HepG2 (cell line): ENCODE data around the gene KLK10. TPM values are rescaled to one million over a fixed set of nuclear protein-coding genes. Genes with fewer than 3 reads are reported as not detected.
A peak's percentile ranks its signal among the peaks of the same experiment; 100 is the strongest.

Source experiments
- ATAC-seq: fragments of 200-7000 bp; cut with Tn5 transposase; 3 replicates; pipeline ENCODE4 v1.9.1; 2020; ENCODE audit warnings: mild to moderate bottlenecking, moderate library complexity
- BruUV-seq: library from RNA; stranded (reverse); fragments of 400-500 nt; replicated peaks from 2 replicates; lab custom pipeline; 2021; lab: Mats Ljungman, UMichigan
- CTCF ChIA-PET: fragments of 300-600 bp; formaldehyde crosslinking; extraction: SDS; loops from one replicate; lab custom pipeline; 2021; ENCODE audit warnings: low total read pairs, inconsistent platforms, low intra/inter-chr PET ratio; lab: Yijun Ruan, JAX
- POLR2A ChIA-PET: fragments of 350-600 bp; sonication (Branson Sonifier 250); formaldehyde crosslinking; loops from one replicate; lab custom pipeline; 2020; ENCODE audit warnings: antibody characterized with exemption, inconsistent platforms; lab: Yijun Ruan, JAX
- DNase-seq: peaks from one replicate; pipeline ENCODE4 v3.0.0-alpha.2; 2015; ENCODE audit warnings: low spot score
- FAIRE-seq: peaks from 3 replicates; lab custom pipeline; 2011; peaks lifted over from hg19 to GRCh38; lab: Jason Lieb, UNC
- H2AFZ ChIP-seq: one replicate; pipeline ENCODE4 v1.6.1; 2011; ENCODE audit warnings: low read length, inconsistent platforms
- H3K27ac ChIP-seq: fragments of 300-600 bp; 3 replicates; pipeline ENCODE4 v1.8.0; 2011; ENCODE audit warnings: mixed run types, mild to moderate bottlenecking, mixed read lengths, low read length, inconsistent platforms; ENCODE audit not compliant: insufficient read depth; ENCODE audit errors: extremely low read length
- H3K27me3 ChIP-seq, 2 experiments: fragments of 200-600 bp in 1 of 2; 2 replicates in 1 of 2; 3 replicates in 1 of 2; pipeline versions ENCODE4 v1.6.0 to v1.8.0; 2011; ENCODE audit warnings: low read length in 2 of 2, mild to moderate bottlenecking in 2 of 2, moderate library complexity in 2 of 2, inconsistent platforms in 1 of 2; ENCODE audit not compliant: insufficient read depth in 2 of 2, control insufficient read depth in 1 of 2
- H3K36me3 ChIP-seq, 2 experiments: fragments of 200-600 bp in 1 of 2; replicated peaks in 1 of 2; 2 replicates in 1 of 2; 3 replicates in 1 of 2; pipeline versions ENCODE4 v1.5.1 to v1.8.0; 2011; ENCODE audit warnings: low read length in 2 of 2, inconsistent platforms in 1 of 2; ENCODE audit not compliant: insufficient read depth in 2 of 2, control insufficient read depth in 1 of 2
- H3K4me1 ChIP-seq: 2 replicates; pipeline ENCODE4 v1.5.1; 2012; ENCODE audit warnings: low read length, inconsistent platforms; ENCODE audit not compliant: insufficient read depth
- H3K4me2 ChIP-seq: 2 replicates; pipeline ENCODE4 v1.6.0; 2011; ENCODE audit warnings: low read depth, low read length, inconsistent platforms
- H3K4me3 ChIP-seq, 3 experiments: fragments of 200-600 bp in 1 of 3; sonication (generic), shearing (Covaris generic) in 1 of 3; replicated peaks in 1 of 3; 2 replicates each; pipeline ENCODE4 v1.5.1; 2011 to 2016; ENCODE audit warnings: low read length in 3 of 3, inconsistent platforms in 2 of 3, low read depth in 2 of 3, mild to moderate bottlenecking in 2 of 3, control low read depth in 1 of 3, mixed read lengths in 1 of 3; ENCODE audit not compliant: insufficient read depth in 1 of 3
- H3K79me2 ChIP-seq: one replicate; pipeline ENCODE4 v1.6.1; 2011; ENCODE audit warnings: low read length, inconsistent platforms; ENCODE audit not compliant: insufficient read depth
- H3K9ac ChIP-seq: 2 replicates; pipeline ENCODE4 v1.6.0; 2011; ENCODE audit warnings: mild to moderate bottlenecking, low read depth, low read length, inconsistent platforms; ENCODE audit not compliant: insufficient read depth
- H3K9me3 ChIP-seq: 2 replicates; pipeline ENCODE4 v1.5.1; 2012; ENCODE audit warnings: mild to moderate bottlenecking, low read length
- H4K20me1 ChIP-seq: 2 replicates; pipeline ENCODE4 v1.6.0; 2011; ENCODE audit warnings: inconsistent platforms, mild to moderate bottlenecking, low read length, moderate library complexity; ENCODE audit not compliant: insufficient read depth
- KDM1A ChIP-seq: IDR thresholded peaks from 2 replicates; pipeline ENCODE4 v1.6.1; 2016; ENCODE audit warnings: missing compliant biosample characterization
- MAX ChIP-seq: IDR thresholded peaks from 2 replicates; pipeline ENCODE4 v1.6.1; 2012; ENCODE audit warnings: inconsistent platforms
- RARA ChIP-seq: IDR thresholded peaks from 2 replicates; pipeline ENCODE4 v1.6.1; 2016; ENCODE audit warnings: missing genetic modification reagents, missing compliant biosample characterization
- ZMYM3 ChIP-seq: sonication (generic); formaldehyde crosslinking; IDR thresholded peaks from 2 replicates; pipeline ENCODE4 v1.5.1; 2020; ENCODE audit warnings: mild to moderate bottlenecking, missing genetic modification reagents
- ZNF629 ChIP-seq: sonication (generic); formaldehyde crosslinking; conservative IDR thresholded peaks from 2 replicates; pipeline ENCODE4 v1.5.0; 2020; ENCODE audit warnings: missing genetic modification reagents
- ZNF768 ChIP-seq: sonication (generic); formaldehyde crosslinking; IDR thresholded peaks from 2 replicates; pipeline ENCODE4 v1.4.0; 2020; ENCODE audit warnings: missing genetic modification reagents
- WGBS: methylation state at CpG from one replicate; pipeline ENCODE4 v1.1.6; 2017; ENCODE audit warnings: low lambda C conversion rate; 5-methylcytosine and 5-hydroxymethylcytosine counted together
- in situ Hi-C: cut with HindIII; loops from 2 replicates; pipeline ENCODE4 v1.10.0; 2017; ENCODE audit warnings: low pct_unique_long_range_greater_than_20kb; ENCODE audit not compliant: extremely low pct_ligation_motif_present
- intact Hi-C: fragments of 100-400 bp; cut with micrococcal nuclease; formaldehyde crosslinking; loops from one replicate; pipeline ENCODE4 v1.10.0; 2022; ENCODE audit not compliant: unreplicated experiment
- polyA plus RNA-seq, 8 experiments: library from polyadenylated mRNA; depleted of rRNA in 3 of 8; stranded (reverse) in 7 of 8; unstranded in 1 of 8; fragments of >200 nt; fragmentation: Illumina TruSeq in 4 of 8; extraction: Trizol in 4 of 8; gene quantifications; 2 replicates each; pipeline versions ENCODE4 v1.2.1 to v1.2.3, GENCODE V29; 2011 to 2016; ENCODE audit warnings: low read depth in 4 of 8, missing spikeins in 1 of 8, mixed read lengths in 1 of 8; ENCODE audit not compliant: insufficient read depth in 1 of 8
- total RNA-seq, 5 experiments: library from RNA; depleted of rRNA; stranded (reverse); fragments of >200 nt; fragmentation: Illumina TruSeq; extraction: Trizol; gene quantifications; 2 replicates each; pipeline ENCODE4 v1.2.3, GENCODE V29; 2016; ENCODE audit warnings: low read depth in 1 of 5

KLK10 gene
- total and polyA plus RNA-seq, 2 of the 13 experiments (the other 11 are each of a cell fraction or from before 2014, with no cell fraction given) = not detected

- Histone ChIP-seq H3K27me3 (peaks cover 3 to 31% of the 10 kb centered on the region in 2 experiments; a peak in 4 of 5 replicates), H3K79me2 (no peaks in the 10 kb centered on the region), H3K4me3 (no peak overlapping the region), H3K36me3 (no peaks in the 10 kb centered on the region), H3K9ac (no peak overlapping the region), H2AFZ (no peak overlapping the region), H3K4me1 (0 out of 2 replicates have a peak, but pooled peaks cover 4% of the 10 kb centered on the region), H3K4me2 (no peak overlapping the region), H3K9me3 (no peaks in the 10 kb centered on the region), H3K27ac (no peak overlapping the region), H4K20me1 (no peaks in the 10 kb centered on the region)
- ChIA-PET CTCF (interaction anchor here (1.1 to 1.5 kb wide), 2 partner anchors 86 to 87 kb away, joined by 3 to 10 read pairs; no protein-coding TSS in a partner anchor), POLR2A (no interaction called here)
- no peak for DNase-seq
- in situ Hi-C loops (loop anchor here (5.0 kb wide), 2 partner anchors 77 to 83 kb away; no protein-coding TSS in a partner anchor), intact Hi-C loops (loop anchor here (10.0 kb wide), 1 partner anchor 81 kb away; no protein-coding TSS in a partner anchor)
- WGBS = 24% methylated on average over 6 of the region's 19 CpGs
- no peak for ATAC-seq
- no peak for FAIRE-seq
- no peak for TF ChIP-seq MAX
- TF ChIP-seq RARA (CRISPR knock-in tag) = no peak
- BruUV-seq = no TSS peak
Observed at GRCh38 chr19:51015691-51016267, 3.7 kb downstream of the KLK10 start.

GRCh38 chr19:51014242-51014641 lies 5.3 kb downstream of the KLK10 start:
- Histone ChIP-seq H3K36me3 (no peaks in the 10 kb centered on the region), H2AFZ (no peak overlapping the region), H3K27ac (no peak overlapping the region), H3K79me2 (no peaks in the 10 kb centered on the region), H3K4me1 (0 out of 2 replicates have a peak, but pooled peaks cover 4% of the 10 kb centered on the region), H4K20me1 (no peaks in the 10 kb centered on the region), H3K4me2 (no peak overlapping the region), H3K9me3 (no peaks in the 10 kb centered on the region), H3K9ac (no peak overlapping the region), H3K4me3 (no peak overlapping the region), H3K27me3 (peaks cover 2 to 23% of the 10 kb centered on the region in 2 experiments; a peak in 4 of 5 replicates)
- no peak for DNase-seq
- ChIA-PET CTCF (no interaction called here), POLR2A (no interaction called here)
- FAIRE-seq = no peak
- no TSS peak for BruUV-seq
- in situ Hi-C loops = no loop called here
- 77% methylated on average over 6 of the region's 6 CpGs for WGBS
- intact Hi-C loops = loop anchor here (10.0 kb wide), 1 partner anchor 79 kb away; no protein-coding TSS in a partner anchor
- TF ChIP-seq ZNF768 (CRISPR knock-in tag) (peak; percentile 60), KDM1A (CRISPR knock-in tag) (no peak), ZNF629 (CRISPR knock-in tag) (peak; percentile 64), ZMYM3 (peak; percentile 30; the same call in 1 of the 2 replicates)
- ATAC-seq = no peak
